Measurements from ENCODE around the gene MSL3B.

MSL3B gene

GRCh38 chr2:233847248-233847898, 20.8 kb downstream of the MSL3B start:
- no peak for TF ChIP-seq CTCF (IDR thresholded peaks at IDR 0.05)
- ATAC-seq (ENCODE audit: low FRiP score) (no peak), DNase-seq (ENCODE audit: low spot score) (no peak)

GRCh38 chr2:233846387-233847247, 21.6 kb downstream of the MSL3B start:
- TF ChIP-seq CTCF (IDR thresholded peaks at IDR 0.05) = no peak
- no peak for ATAC-seq (ENCODE audit: low FRiP score)

GRCh38 chr2:233845301-233846060, 22.7 kb downstream of the MSL3B start:
- DNase-seq (ENCODE audit: low spot score) (no peak), ATAC-seq (ENCODE audit: low FRiP score) (no peak)
- no peak for TF ChIP-seq CTCF (IDR thresholded peaks at IDR 0.05)

More at GRCh38 chr2:233846387-233847247, 21.6 kb downstream of the MSL3B start:
- no peak for DNase-seq (ENCODE audit: low spot score)

- DNase-seq (ENCODE audit: low spot score) (no peak), ATAC-seq (ENCODE audit: low FRiP score) (no peak)
- TF ChIP-seq CTCF (IDR thresholded peaks at IDR 0.05) = no peak
Observed at GRCh38 chr2:233844836-233845235, 23.4 kb downstream of the MSL3B start.

- DNase-seq (ENCODE audit: low spot score) = no peak
- no peak for ATAC-seq (ENCODE audit: low FRiP score)
- TF ChIP-seq CTCF (IDR thresholded peaks at IDR 0.05) = no peak
Observed at GRCh38 chr2:233844064-233844807, 23.9 kb downstream of the MSL3B start.

- TF ChIP-seq CTCF (IDR thresholded peaks at IDR 0.05) = no peak
- DNase-seq (ENCODE audit: low spot score) (no peak), ATAC-seq (ENCODE audit: low FRiP score) (no peak)
Observed at GRCh38 chr2:233841183-233841582, 27.0 kb downstream of the MSL3B start.

Data from omental fat pad (tissue), 3 donors.